ENCODE measurements around the gene TTLL9.

- TF ChIP-seq CTCF (IDR thresholded peaks at IDR 0.05) (no peak), REST (IDR thresholded peaks at IDR 0.05; ENCODE audit: insufficient read depth in 1 of 2, low read depth in 2 of 2, low read length in 1 of 2) (no peak), POLR2AphosphoS5 (IDR thresholded peaks at IDR 0.05; ENCODE audit: low read depth, low read length) (no peak)
These were observed 77.6 kb downstream of the TTLL9 start for GRCh38 chr20:31948008-31948407.

Data from Panc1 (cell line).